Esophagus mucosa (tissue), 1 donor: ENCODE measurements around the gene SYNDIG1L. TPM values are rescaled to one million over a fixed set of nuclear protein-coding genes. Genes with fewer than 3 reads are reported as not detected.

ENCODE experiments used
- ATAC-seq: fragments of 200-7000 bp; cut with Tn5 transposase; one replicate; pipeline ENCODE4 v1.9.1; 2020
- total RNA-seq: library from RNA; stranded (reverse); gene quantifications from one replicate; pipeline ENCODE4 v1.2.4, GENCODE V29; 2023
- donor health status: DM: yes; HTN: yes; CAD: no.

SYNDIG1L gene
- total RNA-seq, 1 donor from 2014 or later = not detected

- no peak for ATAC-seq
Observed at GRCh38 chr14:74429221-74429691, 3.2 kb upstream of the SYNDIG1L start.

- no peak for ATAC-seq
Observed at GRCh38 chr14:74427651-74428050, 1.6 kb upstream of the SYNDIG1L start.

GRCh38 chr14:74425525-74426201 lies 347 bp downstream of the SYNDIG1L start:
- ATAC-seq = peak; percentile 74

GRCh38 chr14:74424606-74425005 lies 1.4 kb downstream of the SYNDIG1L start:
- no peak for ATAC-seq

GRCh38 chr14:74423246-74423645 lies 2.8 kb downstream of the SYNDIG1L start:
- ATAC-seq = no peak

- ATAC-seq = no peak
Observed at GRCh38 chr14:74421981-74422380, 4.0 kb downstream of the SYNDIG1L start.

DNA sequence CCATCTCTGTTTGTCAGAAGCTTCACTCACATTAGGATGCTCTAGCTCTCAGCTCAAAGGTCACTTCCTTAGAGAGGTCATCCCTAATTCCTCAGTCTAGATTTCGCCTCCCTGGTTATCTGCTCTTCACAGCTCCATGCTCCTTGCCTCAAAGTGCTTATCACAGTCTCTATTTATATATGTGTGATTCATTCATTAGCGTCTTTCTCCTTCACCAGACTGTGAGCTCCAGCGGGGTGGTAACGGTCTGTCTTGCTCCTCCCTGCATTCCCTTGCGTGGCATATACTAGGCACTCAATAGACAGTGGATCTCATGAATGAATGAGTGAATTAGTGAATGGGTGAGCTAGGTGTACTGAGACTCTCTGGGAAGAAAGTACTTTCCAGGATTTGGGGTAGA lies 6.9 kb downstream of the SYNDIG1L start:
- no peak for ATAC-seq

DNA sequence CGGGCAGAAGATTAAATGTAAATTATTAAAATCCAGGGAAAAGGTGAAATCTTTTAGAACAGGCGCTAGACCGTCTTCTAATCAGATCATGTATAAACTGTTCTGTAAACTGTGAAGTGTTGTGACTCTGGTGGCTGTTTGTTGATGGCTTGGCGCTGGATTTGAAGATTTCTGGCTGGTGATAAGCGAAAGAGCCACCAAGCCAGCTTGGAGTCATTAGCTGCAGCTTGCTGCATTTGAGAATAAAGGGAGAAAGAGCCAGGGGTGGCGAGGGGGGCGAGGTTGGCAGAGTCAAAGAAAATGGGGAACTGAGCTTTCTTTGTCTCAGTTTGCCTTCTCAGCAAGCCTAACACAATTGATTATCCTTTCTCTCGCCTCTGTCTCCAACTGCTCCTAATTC lies 8.0 kb downstream of the SYNDIG1L start:
- ATAC-seq = no peak

- no peak for ATAC-seq
Observed at GRCh38 chr14:74417611-74418010, 8.4 kb downstream of the SYNDIG1L start.

GRCh38 chr14:74417201-74417600 lies 8.8 kb downstream of the SYNDIG1L start:
- ATAC-seq = no peak

DNA sequence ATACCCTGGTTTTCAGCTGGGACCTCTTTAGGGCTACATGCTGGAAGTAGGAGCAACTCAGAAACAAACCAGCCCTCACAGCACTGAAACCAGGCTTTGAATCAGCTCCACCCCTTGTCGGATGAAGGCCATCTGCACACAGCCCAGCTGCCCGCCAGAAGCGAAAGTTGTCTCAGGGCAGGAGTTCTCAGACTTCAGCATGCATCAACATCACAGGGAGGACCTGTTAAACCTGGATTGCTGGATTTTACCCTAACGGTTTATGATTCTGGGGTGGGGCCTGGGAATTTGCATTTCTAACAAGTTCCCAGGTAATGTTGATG lies 10.9 kb downstream of the SYNDIG1L start:
- ATAC-seq = no peak

DNA sequence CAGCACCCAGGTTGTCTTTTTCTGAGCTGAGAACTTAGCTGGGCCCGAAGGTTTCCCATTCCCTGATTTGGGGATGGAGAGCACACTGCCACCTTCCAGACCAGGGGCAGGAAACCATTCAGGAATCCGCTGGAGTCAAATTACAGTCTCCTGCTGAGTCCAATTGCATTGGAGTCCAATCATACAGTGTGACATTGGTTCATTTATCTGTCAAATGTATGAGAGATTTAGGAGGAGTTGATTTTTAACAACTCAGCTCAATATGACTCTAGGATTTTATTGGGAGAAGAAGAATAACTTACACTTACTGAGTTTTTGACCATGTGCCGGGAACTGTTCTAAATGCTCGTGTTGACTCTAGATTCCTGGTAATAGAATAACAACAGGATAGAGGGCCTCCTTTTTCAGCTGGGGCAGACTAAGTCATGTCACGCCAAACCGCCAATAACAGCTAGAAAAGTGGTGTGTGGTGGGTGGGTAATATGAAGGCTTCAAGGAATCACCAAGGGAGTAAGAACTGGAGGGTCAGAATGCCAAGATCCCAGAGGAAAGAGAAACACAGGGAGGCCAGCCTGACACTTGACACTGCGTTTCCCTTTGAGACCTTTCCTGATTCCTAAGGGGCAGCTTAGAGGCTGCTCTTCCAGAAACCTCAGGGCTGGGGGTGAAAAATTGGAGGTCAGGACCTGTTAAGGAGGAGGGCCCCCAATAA lies 11.5 kb downstream of the SYNDIG1L start:
- no peak for ATAC-seq

DNA sequence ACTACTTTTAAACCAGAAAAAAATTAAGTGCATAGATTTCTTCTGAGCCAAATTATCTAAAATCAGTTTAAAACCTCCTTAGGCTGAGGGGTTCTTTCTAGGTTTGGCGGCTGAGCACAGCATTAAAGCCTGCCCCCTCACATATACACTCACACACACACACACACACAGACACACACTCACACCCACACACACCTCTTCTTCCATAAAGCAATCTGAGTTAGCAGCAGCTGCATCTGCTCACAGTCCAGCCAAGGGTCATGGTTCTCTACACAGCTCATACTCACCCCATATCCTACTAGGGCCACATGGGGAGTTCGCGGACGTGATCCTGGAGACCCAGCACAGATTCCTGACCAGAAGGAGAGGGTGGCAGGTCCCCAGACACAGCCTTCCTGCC lies 12.4 kb downstream of the SYNDIG1L start:
- no peak for ATAC-seq

- ATAC-seq = no peak
Observed at GRCh38 chr14:74412753-74413152, 13.3 kb downstream of the SYNDIG1L start.

DNA sequence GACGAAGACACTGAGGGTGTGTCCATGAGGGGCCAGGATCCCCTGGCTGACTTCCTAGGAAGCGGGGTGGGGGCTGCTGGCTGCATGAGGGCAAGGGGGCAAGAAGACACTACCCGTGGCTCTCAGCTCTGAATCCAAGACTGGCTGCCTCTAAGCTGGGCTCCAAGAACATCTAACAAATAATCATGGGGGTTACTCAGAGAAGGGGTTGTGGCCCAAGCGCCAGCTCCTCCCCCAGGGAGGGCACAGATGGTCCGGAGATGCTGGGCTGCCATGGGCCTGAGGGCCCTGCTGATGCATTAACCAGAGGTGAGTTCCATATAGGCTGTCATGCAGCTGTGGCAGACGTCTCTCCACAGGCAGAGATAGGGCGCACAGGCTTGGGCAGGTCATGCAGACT lies 14.3 kb downstream of the SYNDIG1L start:
- no peak for ATAC-seq

DNA sequence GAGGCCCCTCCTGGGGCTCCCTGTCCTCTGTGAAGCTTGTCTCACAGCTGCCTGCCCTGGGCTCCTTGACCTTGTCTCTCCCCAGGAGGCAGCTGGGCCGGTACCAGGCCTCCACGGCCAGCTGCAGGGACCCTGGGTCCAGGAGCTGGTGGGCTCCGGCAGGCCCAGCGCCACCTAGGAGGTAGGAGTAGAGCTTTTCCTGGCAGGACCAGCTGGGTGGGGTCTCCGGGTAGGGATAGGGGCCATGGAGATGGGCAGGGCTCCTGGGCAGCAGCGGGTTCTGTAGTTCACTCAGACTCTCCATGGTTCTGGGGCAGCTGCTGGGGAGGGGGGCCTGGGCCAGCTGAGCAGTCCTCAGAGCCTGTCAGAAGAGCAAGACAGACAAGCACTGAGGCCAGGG lies 16.6 kb downstream of the SYNDIG1L start:
- ATAC-seq = no peak

DNA sequence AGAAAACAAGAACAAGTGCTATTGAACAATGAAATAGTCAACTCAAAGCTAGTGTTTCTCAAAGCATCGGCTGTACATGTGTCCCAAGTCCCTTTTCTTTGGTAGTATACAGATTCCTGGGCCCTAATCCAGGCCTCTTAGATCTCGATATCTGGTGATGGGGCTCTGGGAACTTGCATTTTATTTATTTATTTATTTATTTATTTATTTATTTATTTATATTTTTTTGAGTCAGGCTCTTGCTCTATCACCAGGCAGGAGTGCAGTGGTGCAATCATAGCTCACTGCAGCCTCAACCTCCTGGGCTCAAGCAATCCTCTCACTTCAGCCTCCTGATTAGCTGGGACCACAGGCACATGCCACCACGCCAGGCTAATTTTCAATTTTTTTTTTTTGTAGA lies 17.1 kb downstream of the SYNDIG1L start:
- no peak for ATAC-seq

- no peak for ATAC-seq
Observed at GRCh38 chr14:74407801-74408154, 18.2 kb downstream of the SYNDIG1L start.

DNA sequence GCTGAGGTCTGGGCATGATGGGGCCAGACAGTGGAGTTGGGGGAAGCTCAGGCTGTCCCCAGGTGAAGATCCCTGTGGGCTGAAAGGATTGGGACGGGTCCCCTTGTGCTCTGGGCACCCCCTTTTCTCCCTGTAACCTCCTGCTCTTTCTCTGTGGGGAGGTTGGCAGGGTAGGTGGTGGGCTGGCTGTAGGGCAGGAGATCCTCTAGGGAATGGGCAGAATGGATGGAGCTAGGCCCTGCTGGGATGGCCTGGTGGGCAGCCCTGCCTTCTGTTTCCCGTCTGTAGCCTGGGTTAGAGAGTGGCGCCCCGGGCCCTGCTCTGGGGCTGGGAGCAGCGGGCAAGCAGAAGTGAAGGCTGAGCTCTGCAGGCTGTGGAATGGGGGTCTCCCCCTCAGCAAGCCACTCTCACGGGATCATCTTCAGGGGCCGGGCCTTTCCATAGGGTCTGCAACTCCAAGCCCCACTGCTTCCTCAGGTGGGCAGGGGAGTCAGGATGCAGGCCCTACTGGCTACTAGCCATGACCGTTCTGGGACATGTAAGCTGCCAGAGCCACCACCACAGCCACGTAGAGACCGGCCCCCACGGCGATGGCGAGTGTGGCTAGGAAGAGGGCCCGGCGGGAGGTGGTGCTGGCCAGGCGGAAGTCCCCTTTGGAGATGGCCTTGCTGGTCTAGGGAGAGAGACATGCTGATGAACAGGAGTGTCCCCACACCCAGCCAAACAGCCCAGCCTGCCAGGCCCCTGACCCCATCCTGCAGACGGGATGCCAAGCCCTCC lies 18.8 kb downstream of the SYNDIG1L start:
- no peak for ATAC-seq

DNA sequence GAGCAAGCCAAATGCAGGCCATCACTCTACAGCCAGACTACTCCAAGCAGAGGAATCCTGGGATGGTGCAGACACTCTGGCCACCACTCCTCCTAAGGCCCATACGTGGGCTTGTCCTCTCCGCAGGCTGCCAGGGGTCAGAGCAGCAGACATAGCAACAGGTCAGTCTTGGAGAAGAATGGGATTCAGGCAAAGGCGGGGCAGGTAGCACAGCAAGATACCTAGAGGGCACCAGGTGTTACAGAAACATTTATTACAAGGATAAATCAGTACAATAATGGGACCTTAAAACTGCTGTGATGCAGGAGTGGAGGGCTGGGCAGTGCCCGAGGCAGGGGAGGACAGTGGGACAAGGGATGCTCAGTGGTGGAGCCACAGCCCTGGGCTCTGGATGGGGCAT lies 20.3 kb downstream of the SYNDIG1L start:
- ATAC-seq = no peak

- ATAC-seq = no peak
Observed at GRCh38 chr14:74404435-74404834, 21.6 kb downstream of the SYNDIG1L start.

GRCh38 chr14:74403619-74404417 lies 22.2 kb downstream of the SYNDIG1L start:
- no peak for ATAC-seq
